ENCODE data around the gene AMBRA1.

Gene AMBRA1

DNA sequence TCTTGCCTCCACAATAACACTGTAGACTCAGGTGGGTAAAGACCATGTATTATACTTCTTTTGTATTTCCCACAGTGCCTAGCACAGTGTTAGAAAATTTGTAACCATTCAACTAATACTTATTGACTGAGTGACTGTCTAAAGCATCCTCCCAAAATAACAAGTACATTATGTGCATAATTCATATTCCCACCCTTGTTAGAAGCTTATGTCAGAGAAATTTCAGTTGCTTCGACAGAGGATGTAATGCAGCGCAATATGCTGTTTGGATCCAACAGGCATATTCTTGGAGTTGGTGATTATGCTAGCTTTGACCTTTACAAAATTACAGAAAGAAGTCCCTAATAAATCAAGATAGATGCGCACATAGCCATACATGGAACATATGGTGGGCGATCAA lies 53.0 kb downstream of the AMBRA1 start:
- no peak overlapping the region for H3K4me3 ChIP-seq (ENCODE audit: low read length)
- no peak for TF ChIP-seq ZNF274 (IDR thresholded peaks at IDR 0.05; ENCODE audit: low read depth, low read length)

GRCh38 chr11:46537537-46538295 lies 56.1 kb downstream of the AMBRA1 start:
- no peak for TF ChIP-seq ZNF274 (IDR thresholded peaks at IDR 0.05; ENCODE audit: low read depth, low read length)
- no peak overlapping the region for H3K4me3 ChIP-seq (ENCODE audit: low read length)

DNA sequence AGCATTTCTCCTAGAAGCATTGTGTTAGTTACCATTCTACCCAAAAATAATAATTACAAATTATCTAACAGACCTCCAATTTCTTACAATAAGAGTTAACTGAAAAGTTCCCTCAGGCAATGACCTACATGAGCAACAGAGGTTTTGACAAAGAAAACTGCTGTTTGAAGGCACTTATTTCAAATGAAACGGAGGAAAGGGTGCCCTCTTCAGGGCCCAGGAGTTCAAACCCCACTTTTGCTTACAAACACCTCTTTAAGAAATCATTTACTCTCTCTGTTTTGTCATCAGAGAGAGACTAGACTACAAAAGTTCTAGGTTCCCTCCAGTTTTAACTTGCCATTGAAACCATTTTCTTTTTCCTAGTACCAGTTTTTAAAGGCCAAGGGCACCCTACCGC lies 56.7 kb downstream of the AMBRA1 start:
- no peak overlapping the region for H3K4me3 ChIP-seq (ENCODE audit: low read length)
- no peak for TF ChIP-seq ZNF274 (IDR thresholded peaks at IDR 0.05; ENCODE audit: low read depth, low read length)

- no peak overlapping the region for H3K4me3 ChIP-seq (ENCODE audit: low read length)
- TF ChIP-seq ZNF274 (IDR thresholded peaks at IDR 0.05; ENCODE audit: low read depth, low read length), result no peak
Measured at GRCh38 chr11:46535688-46536087, 58.1 kb downstream of the AMBRA1 start.

GRCh38 chr11:46534711-46535110 lies 59.1 kb downstream of the AMBRA1 start:
- no peak for TF ChIP-seq ZNF274 (IDR thresholded peaks at IDR 0.05; ENCODE audit: low read depth, low read length)
- H3K4me3 ChIP-seq (ENCODE audit: low read length), result no peak overlapping the region

DNA sequence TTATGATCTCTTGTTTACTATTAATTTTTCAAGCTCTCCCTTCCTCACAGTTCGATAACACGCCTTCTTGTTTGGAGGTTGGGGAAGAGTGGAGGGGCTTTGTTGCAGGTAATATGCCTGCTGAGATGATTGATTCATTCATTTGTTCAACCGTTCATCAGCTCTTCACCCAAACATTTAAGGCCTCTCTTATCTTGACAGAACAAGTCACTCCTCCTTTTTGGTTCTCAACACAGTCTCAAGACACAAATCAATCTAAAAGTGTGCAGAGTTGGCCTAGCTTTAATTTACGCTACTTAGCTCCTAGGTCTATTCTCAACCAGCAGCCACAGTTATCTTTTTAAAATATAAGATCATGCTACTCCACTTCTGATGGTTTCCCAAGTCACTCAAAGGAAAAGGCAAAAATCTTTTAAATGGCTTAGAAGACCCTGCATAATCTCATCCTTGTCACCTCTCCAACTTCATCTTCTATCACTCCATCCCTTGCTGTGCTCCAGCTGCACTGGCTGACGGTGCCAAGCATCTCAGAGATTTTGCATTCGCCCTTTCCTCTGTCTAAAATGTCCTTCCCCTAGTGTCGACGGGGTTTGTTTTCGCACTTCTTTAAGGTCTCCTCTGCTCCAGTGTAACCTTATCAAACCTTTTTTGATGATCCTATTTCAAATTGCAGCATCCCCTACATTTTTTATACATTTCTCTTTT lies 60.3 kb downstream of the AMBRA1 start:
- TF ChIP-seq ZNF274 (IDR thresholded peaks at IDR 0.05; ENCODE audit: low read depth, low read length), result no peak
- H3K4me3 ChIP-seq (ENCODE audit: low read length), result no peak overlapping the region

DNA sequence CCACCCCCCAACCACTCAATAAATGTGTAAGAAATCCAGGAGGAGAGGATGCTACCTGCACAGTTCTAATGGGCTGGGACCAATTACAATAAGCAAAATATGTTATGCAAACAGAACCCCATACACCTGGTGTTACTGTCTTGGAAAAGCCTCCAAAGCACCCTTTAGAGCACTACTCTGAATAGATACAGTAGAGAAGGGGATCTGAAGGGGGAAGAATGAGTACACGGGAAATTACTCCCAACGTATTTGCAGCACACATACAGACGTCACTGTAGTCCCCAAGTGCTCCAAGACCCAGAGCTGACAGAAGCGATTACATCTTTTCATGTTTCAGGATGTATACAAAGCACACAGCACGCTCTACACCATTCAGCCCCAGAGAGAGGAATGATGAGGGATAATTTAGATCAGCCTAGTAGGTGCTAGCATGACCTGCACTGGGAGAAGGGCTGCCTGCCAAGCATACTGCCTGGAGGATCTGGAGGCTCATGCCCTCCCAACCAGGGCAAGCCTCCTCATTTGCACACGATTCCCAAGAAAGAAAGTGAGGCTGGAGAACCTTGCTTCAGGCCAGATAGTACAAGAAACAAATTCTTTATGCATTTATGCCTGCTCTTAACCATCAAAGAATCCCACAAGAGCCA lies 63.8 kb downstream of the AMBRA1 start:
- H3K4me3 ChIP-seq (ENCODE audit: low read length), result no peak overlapping the region
- no peak for TF ChIP-seq ZNF274 (IDR thresholded peaks at IDR 0.05; ENCODE audit: low read depth, low read length)

- H3K4me3 ChIP-seq (ENCODE audit: low read length), result no peak overlapping the region
- no peak for TF ChIP-seq ZNF274 (IDR thresholded peaks at IDR 0.05; ENCODE audit: low read depth, low read length)
Measured at GRCh38 chr11:46529095-46529905, 64.5 kb downstream of the AMBRA1 start.

- no peak for TF ChIP-seq ZNF274 (IDR thresholded peaks at IDR 0.05; ENCODE audit: low read depth, low read length)
- no peak overlapping the region for H3K4me3 ChIP-seq (ENCODE audit: low read length)
Measured at GRCh38 chr11:46528445-46529094, 65.3 kb downstream of the AMBRA1 start.

GRCh38 chr11:46527591-46528130 lies 66.2 kb downstream of the AMBRA1 start:
- no peak for TF ChIP-seq ZNF274 (IDR thresholded peaks at IDR 0.05; ENCODE audit: low read depth, low read length)

GRCh38 chr11:46526216-46527215 lies 67.3 kb downstream of the AMBRA1 start:
- no peak for TF ChIP-seq ZNF274 (IDR thresholded peaks at IDR 0.05; ENCODE audit: low read depth, low read length)
- H3K4me3 ChIP-seq (ENCODE audit: low read length), result no peak overlapping the region

More at GRCh38 chr11:46527591-46528130, 66.2 kb downstream of the AMBRA1 start:
- H3K4me3 ChIP-seq (ENCODE audit: low read length), result no peak overlapping the region

- TF ChIP-seq ZNF274 (IDR thresholded peaks at IDR 0.05; ENCODE audit: low read depth, low read length), result no peak
- no peak overlapping the region for H3K4me3 ChIP-seq (ENCODE audit: low read length)
Measured at GRCh38 chr11:46524201-46524770, 69.5 kb downstream of the AMBRA1 start.

Data from GM08714 (cell line).